ENCODE data around the gene TMEM8B. TPM values are rescaled to one million over a fixed set of nuclear protein-coding genes. Genes with fewer than 3 reads are reported as not detected.

TMEM8B gene
- total RNA-seq, 2 donors from 2014 or later = 10.3 TPM

- Histone ChIP-seq H3K27ac (peak overlapping the region; percentile 88 to 96), H3K27me3 (no peaks in the 10 kb centered on the region), H3K4me1 (peaks cover 0 to 88% of the 10 kb centered on the region in 2 donors), H3K4me3 (peak overlapping the region; percentile 33 to 43), H3K9me3 (no peaks in the 10 kb centered on the region), H3K36me3 (no peaks in the 10 kb centered on the region)
- no peak for TF ChIP-seq CTCF (IDR thresholded peaks at IDR 0.05)
- DNase-seq (ENCODE audit: low spot score) = peak; percentile 85
Observed at GRCh38 chr9:35907711-35908503, 78.9 kb downstream of the TMEM8B start.

GRCh38 chr9:35908504-35909125, 79.6 kb downstream of the TMEM8B start:
- peak overlapping the region in 1 of 2 donors; percentile 43 for H3K4me3 ChIP-seq
- no peaks in the 10 kb centered on the region for H3K9me3 ChIP-seq
- no peaks in the 10 kb centered on the region for H3K27me3 ChIP-seq
- TF ChIP-seq CTCF (IDR thresholded peaks at IDR 0.05) = no peak
- H3K36me3 ChIP-seq = no peaks in the 10 kb centered on the region
- H3K4me1 ChIP-seq = peaks cover 0 to 86% of the 10 kb centered on the region in 2 donors
- peak; percentile 66 for DNase-seq (ENCODE audit: low spot score)
- peak overlapping the region; percentile 88 to 96 for H3K27ac ChIP-seq

- DNase-seq (ENCODE audit: low spot score) = no peak
- no peak for TF ChIP-seq CTCF (IDR thresholded peaks at IDR 0.05)
- no peaks in the 10 kb centered on the region for H3K27me3 ChIP-seq
- H3K9me3 ChIP-seq = no peaks in the 10 kb centered on the region
- peaks cover 0 to 89% of the 10 kb centered on the region in 2 donors for H3K4me1 ChIP-seq
- no peaks in the 10 kb centered on the region for H3K36me3 ChIP-seq
- peak within 1 kb of the TSS; percentile 28 to 43 for H3K4me3 ChIP-seq
- peak within 1 kb of the TSS; percentile 88 to 96 for H3K27ac ChIP-seq
Observed at GRCh38 chr9:35909274-35909673, 80.2 kb downstream of the TMEM8B start, which contains the start of gene SPAAR. TSS of gene SPAAR (plus strand) at chr9:35909490. CDS start at chr9:35910464, 974 bp downstream.

GRCh38 chr9:35909687-35910612, 80.9 kb downstream of the TMEM8B start:
- no peaks in the 10 kb centered on the region for H3K36me3 ChIP-seq
- H3K27me3 ChIP-seq = no peaks in the 10 kb centered on the region
- peaks cover 0 to 89% of the 10 kb centered on the region in 2 donors for H3K4me1 ChIP-seq
- no peaks in the 10 kb centered on the region for H3K9me3 ChIP-seq
- H3K27ac ChIP-seq = peak overlapping the region; percentile 88 to 96
- no peak for TF ChIP-seq CTCF (IDR thresholded peaks at IDR 0.05)
- peak overlapping the region; percentile 28 to 43 for H3K4me3 ChIP-seq
- peak; percentile 75 for DNase-seq (ENCODE audit: low spot score)

- no peaks in the 10 kb centered on the region for H3K36me3 ChIP-seq
- DNase-seq (ENCODE audit: low spot score) = no peak
- no peaks in the 10 kb centered on the region for H3K27me3 ChIP-seq
- H3K4me3 ChIP-seq = peak overlapping the region; percentile 28 to 43
- peak in 1 of 2 donors; percentile 64 for TF ChIP-seq CTCF (IDR thresholded peaks at IDR 0.05)
- no peaks in the 10 kb centered on the region for H3K9me3 ChIP-seq
- H3K27ac ChIP-seq = peak overlapping the region; percentile 88 to 96
- H3K4me1 ChIP-seq = peaks cover 0 to 89% of the 10 kb centered on the region in 2 donors
Observed at GRCh38 chr9:35910613-35911359, 81.8 kb downstream of the TMEM8B start.
